Panc1 (cell line): ENCODE data around the gene SEMA4A. TPM values are rescaled to one million over a fixed set of nuclear protein-coding genes. Genes with fewer than 3 reads are reported as not detected.

Source experiments
- ATAC-seq: fragments of 200-7000 bp; cut with Tn5 transposase; 2 replicates; pipeline ENCODE4 v1.9.1; 2020; ENCODE audit warnings: mild to moderate bottlenecking, moderate library complexity
- BruUV-seq: library from RNA; stranded (reverse); fragments of 400-500 nt; replicated peaks from 2 replicates; lab custom pipeline; 2021; lab: Mats Ljungman, UMichigan
- CTCF ChIA-PET: fragments of 300-600 bp; sonication (Branson Sonifier 250); formaldehyde crosslinking; loops from one replicate; lab custom pipeline; 2022; ENCODE audit warnings: antibody characterized with exemption; lab: Charles Lee
- POLR2A ChIA-PET: fragments of 300-600 bp; sonication (Branson Sonifier 250); formaldehyde crosslinking; loops from one replicate; lab custom pipeline; 2022; ENCODE audit warnings: antibody characterized with exemption; lab: Charles Lee
- DNase-seq: peaks from one replicate; pipeline ENCODE4 v3.0.0-alpha.2; 2010; ENCODE audit warnings: low read depth, low spot score
- H3K27ac ChIP-seq: 2 replicates; pipeline ENCODE4 v1.5.1; 2011; ENCODE audit warnings: mild to moderate bottlenecking, low read length, inconsistent platforms
- H3K27me3 ChIP-seq: fragments of 200-500 bp; sonication (Bioruptor generic); 2 replicates; pipeline ENCODE4 v1.6.0; 2014; ENCODE audit warnings: low read length, inconsistent platforms; ENCODE audit not compliant: control insufficient read depth, insufficient read depth
- H3K36me3 ChIP-seq: fragments of 200-500 bp; sonication (Bioruptor generic); 2 replicates; pipeline ENCODE4 v1.5.1; 2014; ENCODE audit warnings: inconsistent platforms, mild to moderate bottlenecking, low read length, moderate library complexity; ENCODE audit not compliant: control insufficient read depth, insufficient read depth
- H3K4me1 ChIP-seq: 2 replicates; pipeline ENCODE4 v1.5.1; 2011; ENCODE audit warnings: inconsistent platforms, mild to moderate bottlenecking, low read length, moderate library complexity; ENCODE audit not compliant: control insufficient read depth, insufficient read depth
- H3K4me3 ChIP-seq, 2 experiments: 2 replicates each; pipeline ENCODE4 v1.5.1; 2011 to 2012; ENCODE audit warnings: low read depth in 2 of 2, low read length in 2 of 2, mild to moderate bottlenecking in 2 of 2, inconsistent platforms in 1 of 2, moderate library complexity in 1 of 2
- H3K9me3 ChIP-seq: fragments of 200-500 bp; sonication (Bioruptor generic); 2 replicates; pipeline ENCODE4 v1.5.1; 2014; ENCODE audit warnings: low read depth, mild to moderate bottlenecking, inconsistent platforms, low read length, moderate library complexity; ENCODE audit not compliant: control insufficient read depth, insufficient read depth
- POLR2AphosphoS5 ChIP-seq: IDR thresholded peaks from 2 replicates; pipeline ENCODE4 v1.6.1; 2012; ENCODE audit warnings: mild to moderate bottlenecking, low read depth, low read length, moderate library complexity
- REST ChIP-seq, 2 experiments: IDR thresholded peaks; 2 replicates each; pipeline ENCODE4 v1.6.1; 2011 to 2012; ENCODE audit warnings: low read depth in 2 of 2, control low read depth in 1 of 2, low read length in 1 of 2, mild to moderate bottlenecking in 1 of 2, moderate library complexity in 1 of 2; ENCODE audit not compliant: insufficient read depth in 1 of 2
- SIN3A ChIP-seq: IDR thresholded peaks from 2 replicates; pipeline ENCODE4 v1.6.1; 2012; ENCODE audit warnings: low read depth, mild to moderate bottlenecking, low read length, moderate library complexity, borderline replicate concordance; ENCODE audit not compliant: insufficient read depth
- TCF7L2 ChIP-seq: IDR thresholded peaks from 2 replicates; pipeline ENCODE4 v1.6.1; 2011; ENCODE audit warnings: mild to moderate bottlenecking, low read depth, low read length, inconsistent platforms
- in situ Hi-C: cut with HindIII; loops from 2 replicates; pipeline ENCODE4 v1.10.0; 2016; ENCODE audit warnings: low sequenced_read_pairs, low pct_unique_long_range_greater_than_20kb
- intact Hi-C: fragments of 100-400 bp; cut with micrococcal nuclease; formaldehyde crosslinking; loops from one replicate; pipeline ENCODE4 v1.10.0; 2022; ENCODE audit not compliant: unreplicated experiment
- total RNA-seq: library from RNA; stranded (reverse); gene quantifications from one replicate; pipeline ENCODE4 v1.2.1, GENCODE V29; 2021; ENCODE audit not compliant: unreplicated experiment
- TF ChIP-seq, protein P1 (sequence below): fragments of 450-650 bp; IDR thresholded peaks from 2 replicates; pipeline ENCODE4 v1.5.1; 2017; ENCODE audit warnings: mild to moderate bottlenecking

The SEMA4A gene
- total RNA-seq, 1 experiment from 2014 or later: 0.21 TPM

DNA sequence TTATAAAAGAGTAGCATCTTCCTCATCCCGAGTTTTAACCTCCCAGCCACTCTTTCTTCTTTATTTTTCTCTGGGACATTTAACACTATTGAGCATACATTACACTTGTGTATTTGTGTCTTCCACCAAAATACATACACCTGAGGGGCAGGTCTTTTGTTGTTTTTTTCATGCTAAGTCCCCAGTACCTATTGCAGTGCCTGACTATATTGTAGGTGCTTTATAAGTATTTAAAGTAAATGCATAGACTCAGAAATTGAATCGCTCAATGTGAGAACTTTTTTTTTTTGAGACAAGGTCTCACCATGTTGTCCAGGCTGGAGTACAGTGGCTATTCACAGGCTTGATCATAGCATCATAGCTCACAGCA is 7.8 kb upstream of the SEMA4A start:
- Histone ChIP-seq H3K27me3 (no peaks in the 10 kb centered on the region), H3K36me3 (no peaks in the 10 kb centered on the region), H3K27ac (no peak overlapping the region), H3K4me1 (peaks cover 24% of the 10 kb centered on the region), H3K4me3 (no peak overlapping the region), H3K9me3 (no peaks in the 10 kb centered on the region)
- no peak for ATAC-seq
- ChIA-PET POLR2A (interaction anchor here (1.1 kb wide), 1 partner anchor 68 kb away, joined by 5 read pairs; the partner anchor contains the start of gene PMF1), CTCF (interaction anchor here (0.6 to 1.5 kb wide), 3 partner anchors 20 to 80 kb away, joined by 3 to 21 read pairs (median 6); no protein-coding TSS in a partner anchor)
- no peak for TF ChIP-seq SIN3A
- no peak for TF ChIP-seq TCF7L2
- no peak for TF ChIP-seq POLR2AphosphoS5
- TF ChIP-seq REST (IDR thresholded peaks at IDR 0.05; ENCODE audit: insufficient read depth in 1 of 2, low read depth in 2 of 2, low read length in 1 of 2): no peak
- TF ChIP-seq, protein P1, sequence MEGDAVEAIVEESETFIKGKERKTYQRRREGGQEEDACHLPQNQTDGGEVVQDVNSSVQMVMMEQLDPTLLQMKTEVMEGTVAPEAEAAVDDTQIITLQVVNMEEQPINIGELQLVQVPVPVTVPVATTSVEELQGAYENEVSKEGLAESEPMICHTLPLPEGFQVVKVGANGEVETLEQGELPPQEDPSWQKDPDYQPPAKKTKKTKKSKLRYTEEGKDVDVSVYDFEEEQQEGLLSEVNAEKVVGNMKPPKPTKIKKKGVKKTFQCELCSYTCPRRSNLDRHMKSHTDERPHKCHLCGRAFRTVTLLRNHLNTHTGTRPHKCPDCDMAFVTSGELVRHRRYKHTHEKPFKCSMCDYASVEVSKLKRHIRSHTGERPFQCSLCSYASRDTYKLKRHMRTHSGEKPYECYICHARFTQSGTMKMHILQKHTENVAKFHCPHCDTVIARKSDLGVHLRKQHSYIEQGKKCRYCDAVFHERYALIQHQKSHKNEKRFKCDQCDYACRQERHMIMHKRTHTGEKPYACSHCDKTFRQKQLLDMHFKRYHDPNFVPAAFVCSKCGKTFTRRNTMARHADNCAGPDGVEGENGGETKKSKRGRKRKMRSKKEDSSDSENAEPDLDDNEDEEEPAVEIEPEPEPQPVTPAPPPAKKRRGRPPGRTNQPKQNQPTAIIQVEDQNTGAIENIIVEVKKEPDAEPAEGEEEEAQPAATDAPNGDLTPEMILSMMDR: no peak
- intact Hi-C loops (loop anchor here (1.0 kb wide), 1 partner anchor 80 kb away; no protein-coding TSS in a partner anchor), in situ Hi-C loops (no loop called here)
- no TSS peak for BruUV-seq
- DNase-seq: no peak

- in situ Hi-C loops: no loop called here
- Histone ChIP-seq H3K4me3 (peak overlapping the region in 1 of 2 experiments; percentile 43; a peak in 2 of 4 replicates), H3K36me3 (no peaks in the 10 kb centered on the region), H3K9me3 (no peaks in the 10 kb centered on the region), H3K27ac (peak overlapping the region; percentile 35; the same call in 1 of the 2 replicates), H3K27me3 (no peaks in the 10 kb centered on the region), H3K4me1 (peaks cover 18% of the 10 kb centered on the region)
- BruUV-seq: no TSS peak
- ChIA-PET POLR2A (interaction anchor here (1.1 kb wide), 1 partner anchor 67 kb away, joined by 5 read pairs; the partner anchor contains the start of gene PMF1), CTCF (interaction anchor here (0.6 to 1.5 kb wide), 4 partner anchors 20 to 80 kb away, joined by 3 to 21 read pairs (median 10); no protein-coding TSS in a partner anchor)
- DNase-seq (peak; percentile 82), ATAC-seq (peak; percentile 70)
- intact Hi-C loops: loop anchor here (1.0 kb wide), 1 partner anchor 79 kb away; no protein-coding TSS in a partner anchor
- TF ChIP-seq, protein P1: peak; percentile 89
- TF ChIP-seq POLR2AphosphoS5: no peak
- TF ChIP-seq SIN3A: no peak
- TF ChIP-seq TCF7L2: no peak
Observed at GRCh38 chr1:156146020-156146768, 7.2 kb upstream of the SEMA4A start.
